PC-3 (cell line): ENCODE data around the gene EYS. TPM values are rescaled to one million over a fixed set of nuclear protein-coding genes. Genes with fewer than 3 reads are reported as not detected.

Experiments used
- ATAC-seq: fragments of 200-7000 bp; cut with Tn5 transposase; 2 replicates; pipeline ENCODE4 v1.9.1; 2020; ENCODE audit warnings: mild to moderate bottlenecking, moderate library complexity
- BruUV-seq: library from RNA; stranded (reverse); fragments of 400-500 nt; replicated peaks from 2 replicates; lab custom pipeline; 2021; lab: Mats Ljungman, UMichigan
- CTCF ChIA-PET: fragments of 300-600 bp; sonication (Branson Sonifier 250); formaldehyde crosslinking; loops from one replicate; lab custom pipeline; 2022; ENCODE audit warnings: antibody characterized with exemption; lab: Charles Lee
- POLR2A ChIA-PET: fragments of 300-600 bp; sonication (Branson Sonifier 250); formaldehyde crosslinking; loops from one replicate; lab custom pipeline; 2022; ENCODE audit warnings: antibody characterized with exemption; ENCODE audit not compliant: unreplicated experiment; lab: Charles Lee
- DNase-seq: peaks from one replicate; pipeline ENCODE4 v3.0.0-alpha.2; 2015
- H2AFZ ChIP-seq: fragments of 300-600 bp; sonication (generic); 2 replicates; pipeline ENCODE4 v1.6.0; 2016; ENCODE audit warnings: antibody characterized with exemption, low read length
- H3F3A ChIP-seq: fragments of 300-600 bp; sonication (generic); one replicate; pipeline ENCODE4 v1.6.0; 2017; ENCODE audit warnings: antibody characterized with exemption, low read length, control low read depth, mild to moderate bottlenecking; ENCODE audit not compliant: unreplicated experiment
- H3K27ac ChIP-seq: fragments of 300-600 bp; sonication (generic); 2 replicates; pipeline ENCODE4 v1.5.1; 2016; ENCODE audit warnings: mild to moderate bottlenecking, low read length
- H3K27me3 ChIP-seq: fragments of 300-600 bp; sonication (generic); 2 replicates; pipeline ENCODE4 v1.6.1; 2016; ENCODE audit warnings: low read length, mixed read lengths
- H3K36me3 ChIP-seq: fragments of 300-600 bp; sonication (generic); 2 replicates; pipeline ENCODE4 v1.6.1; 2016; ENCODE audit warnings: low read depth, mixed run types, low read length, mixed read lengths
- H3K4me1 ChIP-seq: fragments of 300-600 bp; sonication (generic); 2 replicates; pipeline ENCODE4 v1.5.1; 2016; ENCODE audit warnings: low read length; ENCODE audit not compliant: insufficient read depth
- H3K4me2 ChIP-seq: fragments of 300-600 bp; sonication (generic); 2 replicates; pipeline ENCODE4 v1.6.0; 2016; ENCODE audit warnings: low read length
- H3K4me3 ChIP-seq: fragments of 300-600 bp; sonication (generic); 2 replicates; pipeline ENCODE4 v1.5.1; 2016; ENCODE audit warnings: mild to moderate bottlenecking, low read length, mixed read lengths
- H3K79me2 ChIP-seq: fragments of 300-600 bp; sonication (generic); 2 replicates; pipeline ENCODE4 v1.6.1; 2017; ENCODE audit warnings: low read length, mixed read lengths
- H3K9ac ChIP-seq: fragments of 300-600 bp; sonication (generic); 2 replicates; pipeline ENCODE4 v1.6.0; 2016; ENCODE audit warnings: mild to moderate bottlenecking, low read length
- H3K9me2 ChIP-seq: fragments of 300-600 bp; sonication (generic); replicated peaks from 2 replicates; pipeline ENCODE4 v1.6.1; 2016; ENCODE audit warnings: mixed run types, low read length, mixed read lengths
- H3K9me3 ChIP-seq: fragments of 300-600 bp; sonication (generic); 2 replicates; pipeline ENCODE4 v1.6.1; 2016; ENCODE audit warnings: low read length, mixed read lengths
- H4K20me1 ChIP-seq: fragments of 300-600 bp; sonication (generic); 2 replicates; pipeline ENCODE4 v1.6.1; 2016; ENCODE audit warnings: low read length, mixed read lengths
- CTCF ChIP-seq: fragments of 300-600 bp; sonication (generic); conservative IDR thresholded peaks from 2 replicates; pipeline ENCODE4 v1.5.1; 2017; ENCODE audit warnings: antibody characterized with exemption, low read depth, mild to moderate bottlenecking, low read length
- EZH2 ChIP-seq: fragments of 300-600 bp; sonication (generic); IDR thresholded peaks from one replicate; pipeline ENCODE4 v1.6.1; 2017; ENCODE audit warnings: antibody characterized with exemption, mild to moderate bottlenecking, low read length; ENCODE audit not compliant: unreplicated experiment
- EZH2phosphoT487 ChIP-seq: fragments of 300-600 bp; sonication (generic); IDR thresholded peaks from 2 replicates; pipeline ENCODE4 v1.6.1; 2018; ENCODE audit warnings: mild to moderate bottlenecking, antibody characterized with exemption, low read length, borderline replicate concordance
- intact Hi-C: fragments of 100-400 bp; cut with micrococcal nuclease; formaldehyde crosslinking; loops from 2 replicates; pipeline ENCODE4 v1.9.0; 2023
- total RNA-seq: library from RNA; depleted of rRNA; stranded (reverse); fragments of >200 nt; gene quantifications from 2 replicates; pipeline ENCODE4 v1.2.3, GENCODE V29; 2014

Gene EYS
- total RNA-seq, 1 experiment from 2014 or later, result 0.07 TPM

- no peaks in the 10 kb centered on the region for H3K36me3 ChIP-seq
- no peaks in the 10 kb centered on the region for H3K9me2 ChIP-seq
- POLR2A ChIA-PET, result no interaction called here
- H3F3A ChIP-seq, result no peaks in the 10 kb centered on the region
- H3K27me3 ChIP-seq, result no peaks in the 10 kb centered on the region
- ATAC-seq (no peak), DNase-seq (no peak)
- no peak for TF ChIP-seq EZH2
- intact Hi-C loops, result no loop called here
- CTCF ChIA-PET, result no interaction called here
- H3K9me3 ChIP-seq, result no peaks in the 10 kb centered on the region
- H3K4me2 ChIP-seq, result no peak overlapping the region
- no peaks in the 10 kb centered on the region for H4K20me1 ChIP-seq
- H2AFZ ChIP-seq, result no peak overlapping the region
- H3K4me3 ChIP-seq, result no peak overlapping the region
- H3K79me2 ChIP-seq, result no peaks in the 10 kb centered on the region
- no peak overlapping the region for H3K9ac ChIP-seq
- no peaks in the 10 kb centered on the region for H3K4me1 ChIP-seq
- H3K27ac ChIP-seq, result no peak overlapping the region
- no TSS peak for BruUV-seq
Observed at GRCh38 chr6:65116326-65116725, 590.7 kb downstream of the EYS start.

- Histone ChIP-seq H3K79me2 (no peaks in the 10 kb centered on the region), H3K36me3 (no peaks in the 10 kb centered on the region), H3K9me2 (no peaks in the 10 kb centered on the region), H3K4me1 (no peaks in the 10 kb centered on the region), H3F3A (no peaks in the 10 kb centered on the region), H3K4me2 (no peak overlapping the region), H3K27me3 (no peaks in the 10 kb centered on the region), H2AFZ (no peak overlapping the region), H3K9me3 (no peaks in the 10 kb centered on the region), H4K20me1 (no peaks in the 10 kb centered on the region), H3K9ac (no peak overlapping the region), H3K27ac (no peak overlapping the region), H3K4me3 (no peak overlapping the region)
- DNase-seq, result no peak
- ChIA-PET POLR2A (no interaction called here), CTCF (no interaction called here)
- TF ChIP-seq CTCF (no peak), EZH2 (no peak), EZH2phosphoT487 (no peak)
- no peak for ATAC-seq
- no TSS peak for BruUV-seq
- intact Hi-C loops, result no loop called here
Observed at GRCh38 chr6:65113581-65113980, 593.4 kb downstream of the EYS start.

- no peak for ATAC-seq
- H2AFZ ChIP-seq, result no peak overlapping the region
- DNase-seq, result no peak
- intact Hi-C loops, result no loop called here
- no peaks in the 10 kb centered on the region for H3K27me3 ChIP-seq
- no peaks in the 10 kb centered on the region for H3K36me3 ChIP-seq
- H3K9me3 ChIP-seq, result no peaks in the 10 kb centered on the region
- no peaks in the 10 kb centered on the region for H3K4me1 ChIP-seq
- BruUV-seq, result no TSS peak
- H3K4me3 ChIP-seq, result no peak overlapping the region
- no peak overlapping the region for H3K4me2 ChIP-seq
- no peaks in the 10 kb centered on the region for H3K9me2 ChIP-seq
- H3K79me2 ChIP-seq, result no peaks in the 10 kb centered on the region
- ChIA-PET CTCF (no interaction called here), POLR2A (no interaction called here)
- H4K20me1 ChIP-seq, result no peaks in the 10 kb centered on the region
- no peaks in the 10 kb centered on the region for H3F3A ChIP-seq
- no peak overlapping the region for H3K27ac ChIP-seq
- no peak for TF ChIP-seq CTCF
- no peak for TF ChIP-seq EZH2phosphoT487
- no peak for TF ChIP-seq EZH2
- H3K9ac ChIP-seq, result no peak overlapping the region
Observed at GRCh38 chr6:65112435-65112834, 594.6 kb downstream of the EYS start.
